Muscle of arm (tissue), 14 donors: ENCODE data around the gene SUSD5. TPM values are rescaled to one million over a fixed set of nuclear protein-coding genes. Genes with fewer than 3 reads are reported as not detected.

Experiments used
- DNase-seq: peaks from one replicate; pipeline ENCODE4 v3.0.0-alpha.2; 2013
- long read RNA-seq, 11 donors: transcript quantifications; one replicate each; lab custom pipeline, GENCODE V29; 2026
- polyA plus RNA-seq, 12 donors: library from polyadenylated mRNA; unstranded; fragments of 120-200 nt; gene quantifications; one replicate each; pipeline ENCODE4 v1.2.1, GENCODE V29; 2013; ENCODE audit not compliant: insufficient read length in 12 of 12

Gene SUSD5
- 1 to 10 TPM in 10 of 12 donors, not detected in 2; 1.1 to 2.2 (median 1.7) TPM for polyA plus RNA-seq
- long read RNA-seq, donor 1, full-length matches to known transcripts, result 1 of 1 reads
- long read RNA-seq, donor 1, partial matches to known transcripts, result 0 of 1 reads
- long read RNA-seq, donor 1, other reads (novel, unspliced or antisense), result 0 of 1 reads
- long read RNA-seq, donor 2, result 0 reads
- long read RNA-seq, donor 3, result 0 reads
- long read RNA-seq, donor 4, result 0 reads
- long read RNA-seq, donor 5, result 0 reads
- long read RNA-seq, donor 6, result 0 reads
- long read RNA-seq, donor 7, full-length matches to known transcripts, result 1 of 1 reads
- long read RNA-seq, donor 7, partial matches to known transcripts, result 0 of 1 reads
- long read RNA-seq, donor 7, other reads (novel, unspliced or antisense), result 0 of 1 reads
- long read RNA-seq, donor 8, result 0 reads
- long read RNA-seq, donor 9, full-length matches to known transcripts, result 1 of 1 reads
- long read RNA-seq, donor 9, partial matches to known transcripts, result 0 of 1 reads
- long read RNA-seq, donor 9, other reads (novel, unspliced or antisense), result 0 of 1 reads
- long read RNA-seq, donor 10, partial matches to known transcripts, result 0 of 1 reads
- long read RNA-seq, donor 10, other reads (novel, unspliced or antisense), result 0 of 1 reads
- long read RNA-seq, donor 11, full-length matches to known transcripts, result 1 of 1 reads
- long read RNA-seq, donor 11, partial matches to known transcripts, result 0 of 1 reads
- long read RNA-seq, donor 11, other reads (novel, unspliced or antisense), result 0 of 1 reads

DNA sequence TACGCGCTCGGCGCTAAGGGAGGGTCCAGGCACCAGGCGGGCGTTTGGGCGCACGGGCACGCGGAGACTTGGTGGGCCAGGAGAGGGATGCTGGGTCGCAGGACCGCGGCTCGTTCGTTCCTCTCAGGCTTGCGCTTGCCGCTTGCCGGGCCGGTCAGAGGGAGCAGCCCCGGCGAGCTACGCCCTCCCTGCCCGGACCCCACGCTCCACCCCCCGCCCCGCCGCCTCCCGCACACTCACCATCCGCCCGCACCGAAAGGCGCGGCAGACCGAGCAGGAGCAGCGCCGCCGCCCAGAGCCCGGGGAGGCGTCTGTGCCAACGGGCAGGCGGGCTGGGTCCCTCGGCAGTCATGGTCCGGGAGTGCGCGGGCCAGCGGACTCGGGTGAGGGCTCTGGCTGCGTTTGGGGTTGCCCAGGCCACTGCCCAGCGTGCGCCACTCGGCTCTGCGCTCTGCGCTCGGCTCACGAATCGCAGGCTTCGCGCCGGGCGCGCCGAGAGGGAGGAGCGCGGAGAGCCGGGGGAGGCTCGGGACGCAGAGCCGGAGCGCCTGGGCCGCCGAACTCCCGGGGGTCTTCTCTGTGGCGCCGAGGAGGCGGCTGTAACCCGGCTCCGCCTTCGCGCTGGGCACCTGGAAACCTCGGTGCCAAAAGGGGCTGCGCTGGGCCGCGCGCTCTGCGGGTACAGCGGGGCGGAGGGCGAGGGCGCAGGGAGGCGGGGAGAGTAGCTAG is at the start of gene SUSD5:
Gene SUSD5, minus strand, starts transcription at position 365 of the 729 bp plus-strand sequence. Its CDS starts 13 bp downstream, at position 352.
- peak; percentile 14 for DNase-seq

DNA sequence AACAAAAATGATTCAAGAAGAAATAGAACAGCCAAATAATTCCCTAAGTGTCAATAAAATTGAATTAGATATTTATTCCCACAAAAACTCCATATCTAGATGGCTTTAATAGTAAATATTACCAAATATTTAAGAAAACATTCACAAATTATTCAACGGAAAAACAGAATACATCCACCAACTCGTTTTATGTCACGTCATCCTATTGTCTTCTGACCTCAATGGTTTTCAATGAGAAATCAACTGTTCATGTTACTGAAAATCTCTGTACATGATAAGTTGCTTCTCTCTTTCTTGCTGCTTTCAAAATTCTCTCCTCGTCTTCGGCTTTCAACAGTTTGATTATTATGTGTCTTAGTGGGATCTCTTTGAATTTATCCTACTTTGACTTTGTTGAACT is 41.5 kb upstream of the SUSD5 start:
- DNase-seq, result no peak

DNA sequence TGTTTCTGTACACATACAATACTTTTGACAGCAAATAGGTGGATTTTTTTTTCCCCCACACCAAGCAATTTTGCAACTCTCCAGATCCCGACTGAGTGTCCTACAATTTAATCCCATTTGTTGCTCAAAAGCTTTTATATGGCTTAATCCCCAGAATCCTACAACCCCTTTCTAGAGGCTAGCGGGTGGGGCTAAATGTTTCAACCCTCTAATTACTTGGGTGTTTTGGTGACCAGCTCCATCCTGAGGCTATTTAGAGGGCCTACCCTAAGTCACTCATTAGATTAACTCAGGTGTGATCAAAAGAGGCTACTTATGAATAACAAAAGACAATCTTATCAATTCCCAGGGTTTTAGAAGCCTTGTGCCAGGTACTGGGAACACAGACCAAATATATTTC is 37.6 kb upstream of the SUSD5 start:
- no peak for DNase-seq

DNA sequence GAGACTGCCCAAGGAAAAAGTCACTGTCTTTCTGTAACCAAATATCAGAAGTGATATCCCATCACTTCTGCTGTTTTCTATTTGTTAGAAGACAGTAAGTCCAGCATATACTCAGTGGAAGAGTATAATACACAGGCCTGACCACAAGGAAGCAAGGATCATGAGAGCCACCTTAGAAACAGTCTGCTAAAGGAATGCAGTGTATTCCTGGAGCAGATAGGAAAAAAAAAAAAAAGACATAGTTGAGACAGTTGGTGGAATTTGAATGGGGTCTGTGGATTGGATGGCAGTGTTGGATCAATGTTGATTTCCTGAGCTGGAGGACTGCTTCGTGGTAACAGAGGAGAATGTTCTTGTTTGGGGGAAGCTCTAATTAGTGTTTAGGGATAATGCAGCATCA is 32.1 kb upstream of the SUSD5 start:
- no peak for DNase-seq

DNA sequence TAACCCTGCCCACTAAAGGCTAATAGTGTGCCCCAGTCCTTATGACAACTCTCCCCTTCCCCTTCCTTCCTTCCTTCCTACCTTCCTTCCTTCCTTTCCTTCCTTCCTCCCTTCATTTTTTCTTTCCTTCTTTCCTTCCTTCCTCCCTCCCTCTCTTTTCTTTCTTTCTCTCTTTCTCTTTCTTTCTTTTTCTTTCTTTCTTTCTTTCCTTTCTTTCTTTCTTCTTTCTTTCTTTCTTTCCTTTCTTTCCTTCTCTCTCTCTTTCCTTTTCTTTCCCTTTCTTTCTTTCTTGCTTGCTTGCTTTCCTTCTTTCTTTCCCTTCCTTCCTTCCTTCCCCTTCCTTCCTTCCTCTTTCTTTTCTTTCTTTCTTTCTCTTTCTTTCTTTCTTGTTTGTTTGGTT is 28.2 kb upstream of the SUSD5 start:
- DNase-seq, result no peak

DNA sequence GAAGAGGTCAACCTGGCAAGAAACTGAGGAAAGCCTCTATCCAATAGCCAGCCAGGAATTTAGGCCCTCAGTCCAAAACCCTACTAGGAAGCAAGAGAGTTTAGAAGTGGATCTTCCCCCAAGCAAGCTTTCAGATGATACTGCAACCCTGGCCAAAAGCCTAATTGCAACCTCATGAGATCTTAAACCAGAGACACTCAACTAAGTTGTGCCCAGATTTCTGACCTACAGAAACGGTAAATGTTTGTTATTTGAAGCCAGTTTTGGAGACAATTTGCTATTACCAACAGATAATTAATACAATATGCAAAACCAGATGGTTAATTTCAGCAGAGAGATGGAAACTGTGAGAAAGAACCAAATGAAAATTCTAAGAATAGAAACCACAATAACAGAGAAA is 21.7 kb upstream of the SUSD5 start:
- DNase-seq, result no peak

DNA sequence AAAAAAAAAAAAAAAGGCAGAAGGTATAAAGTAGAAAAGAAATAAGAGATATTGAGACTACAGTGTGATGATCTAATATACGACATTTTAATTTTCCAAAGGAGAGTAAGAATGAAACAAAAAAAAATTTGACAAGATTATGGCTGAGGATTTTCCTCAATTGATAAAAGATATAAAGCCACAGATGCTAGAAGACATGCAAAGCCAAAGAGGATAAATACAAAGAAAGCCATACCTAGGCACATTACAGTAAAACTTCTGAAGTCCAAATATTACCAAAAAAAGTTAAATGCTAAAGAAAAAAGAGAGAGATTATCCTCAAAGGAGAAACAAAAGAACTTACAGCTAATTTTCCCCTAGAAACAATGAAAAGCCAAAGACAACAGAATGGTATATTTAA is 20.3 kb upstream of the SUSD5 start:
- no peak for DNase-seq

DNA sequence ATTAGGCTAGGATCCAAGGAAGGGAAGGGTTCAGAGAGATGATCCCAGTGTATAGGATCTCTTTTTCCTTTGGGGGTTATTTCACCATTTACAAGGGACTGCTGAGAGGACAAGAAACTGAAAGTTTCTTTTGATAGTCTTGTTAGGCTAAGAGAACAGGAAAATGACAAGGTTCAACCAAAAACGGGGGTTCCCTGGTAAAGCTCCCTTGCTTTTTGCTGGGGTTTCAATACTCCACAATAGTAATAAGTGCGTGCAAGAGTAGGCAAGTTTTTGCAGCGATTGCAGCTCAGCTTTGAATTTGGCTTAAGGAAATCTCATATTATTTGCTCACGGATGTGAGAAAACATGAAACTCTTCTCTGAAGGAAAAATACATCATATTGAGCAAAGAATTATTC is 18.8 kb upstream of the SUSD5 start:
- no peak for DNase-seq

DNA sequence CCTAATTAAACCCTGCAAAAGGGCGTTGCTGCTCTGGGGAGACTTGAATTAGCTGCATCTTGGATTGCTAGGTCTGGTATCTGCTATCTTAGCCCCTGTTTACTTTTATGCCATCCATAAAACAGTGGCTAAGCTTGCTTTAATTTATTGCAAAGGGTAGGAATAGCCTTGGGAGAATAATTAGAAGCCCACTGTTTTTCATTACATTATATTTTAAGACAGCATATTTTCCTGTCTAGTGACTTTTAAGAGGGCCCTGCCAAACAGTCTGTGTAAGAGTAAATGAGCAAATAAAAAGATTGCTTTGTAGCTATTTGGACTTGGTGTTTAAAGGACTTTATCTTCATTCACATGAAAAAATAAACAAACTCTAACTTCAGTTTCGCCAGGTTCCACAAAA is 17.4 kb upstream of the SUSD5 start:
- no peak for DNase-seq

DNA sequence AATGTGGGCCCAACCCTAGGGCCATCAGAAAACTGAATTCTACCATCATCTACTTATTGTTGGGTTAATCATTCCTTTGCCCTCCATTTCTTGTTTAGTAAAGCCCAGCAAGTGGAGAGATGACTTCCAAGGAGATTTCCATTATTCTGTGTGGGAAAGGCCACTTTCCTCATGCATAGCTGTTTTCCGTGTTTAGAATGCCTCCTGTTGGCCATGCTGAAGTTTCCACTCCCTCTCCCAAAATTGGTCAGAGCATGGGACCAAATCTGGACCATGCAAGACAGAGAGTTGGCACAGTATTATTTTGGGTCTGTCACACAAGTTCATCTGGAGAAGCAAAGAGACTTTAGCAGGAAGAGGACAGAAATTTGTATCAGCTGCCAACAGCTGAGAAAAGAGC is 15.3 kb upstream of the SUSD5 start:
- no peak for DNase-seq

DNA sequence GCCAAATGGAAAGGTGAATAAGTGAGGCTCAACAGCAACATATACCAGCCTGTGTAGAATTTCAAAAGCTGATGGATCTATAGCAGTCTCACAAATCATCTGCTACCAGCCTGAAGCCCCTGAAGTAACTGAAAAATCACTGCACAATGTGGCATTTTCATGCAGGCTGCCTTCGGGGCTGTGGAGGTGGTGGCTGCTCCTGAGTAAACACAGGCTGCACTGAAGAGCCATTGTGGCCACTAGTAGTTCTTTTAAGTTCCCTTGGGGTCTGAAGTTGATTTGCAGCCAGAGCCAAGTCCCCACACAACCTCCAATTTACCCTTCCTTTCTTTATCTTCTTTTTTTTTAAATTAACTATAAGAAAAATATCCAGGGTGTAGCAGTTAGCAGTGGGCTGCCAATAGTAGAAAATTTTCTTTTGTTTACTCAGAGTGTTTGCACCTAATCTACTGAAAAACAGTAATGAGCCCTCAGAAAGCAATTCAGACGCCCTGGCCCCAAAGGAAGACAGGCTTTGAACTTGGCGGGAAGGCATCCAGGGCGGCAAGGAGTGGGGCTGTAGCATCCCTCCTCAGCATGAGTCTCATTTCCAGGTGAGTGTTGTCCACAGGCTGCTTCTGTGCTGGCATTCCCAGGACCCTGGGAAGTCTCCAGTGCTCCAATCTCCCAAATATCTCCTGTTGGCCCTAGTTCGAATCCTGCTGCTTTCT is 13.3 kb upstream of the SUSD5 start:
- DNase-seq, result no peak

DNA sequence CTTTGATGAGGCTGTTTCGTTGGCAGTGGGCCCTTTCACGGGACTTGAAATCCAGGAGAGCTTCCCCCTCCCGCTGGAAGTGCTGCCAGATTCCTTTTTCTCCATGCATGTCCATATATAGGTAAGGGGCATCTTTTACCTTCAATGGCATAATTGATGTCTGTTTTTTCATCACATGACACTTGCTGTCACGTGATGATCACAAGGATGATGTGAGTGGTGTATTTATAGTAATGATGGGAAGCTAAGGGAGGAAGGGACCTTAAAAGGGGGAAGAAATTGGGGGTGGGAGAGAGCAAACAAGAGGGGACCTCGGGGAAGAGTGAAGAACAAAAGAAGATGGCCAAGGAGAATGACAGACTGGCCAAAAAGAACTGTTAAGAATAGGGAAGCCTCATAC is 11.3 kb upstream of the SUSD5 start:
- no peak for DNase-seq

DNA sequence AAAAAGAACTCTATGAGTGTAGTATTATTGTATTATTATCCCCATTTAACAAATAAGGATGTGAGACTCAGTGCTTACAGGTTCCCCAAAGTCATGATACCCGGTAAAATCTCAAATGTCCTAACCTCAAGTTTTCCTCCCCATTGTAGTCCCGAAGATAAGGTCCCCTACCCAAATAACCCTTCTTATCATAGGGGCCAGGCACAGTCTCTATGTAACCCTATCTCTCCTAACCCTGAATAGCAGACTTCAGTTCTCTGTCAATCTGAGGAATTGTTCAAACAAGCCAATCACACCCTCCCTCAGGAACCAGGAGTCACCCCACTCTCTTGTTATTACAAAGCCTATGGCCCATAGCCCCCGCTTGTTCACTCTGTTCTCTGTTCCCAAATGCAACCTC is 10.5 kb upstream of the SUSD5 start:
- DNase-seq, result no peak

DNA sequence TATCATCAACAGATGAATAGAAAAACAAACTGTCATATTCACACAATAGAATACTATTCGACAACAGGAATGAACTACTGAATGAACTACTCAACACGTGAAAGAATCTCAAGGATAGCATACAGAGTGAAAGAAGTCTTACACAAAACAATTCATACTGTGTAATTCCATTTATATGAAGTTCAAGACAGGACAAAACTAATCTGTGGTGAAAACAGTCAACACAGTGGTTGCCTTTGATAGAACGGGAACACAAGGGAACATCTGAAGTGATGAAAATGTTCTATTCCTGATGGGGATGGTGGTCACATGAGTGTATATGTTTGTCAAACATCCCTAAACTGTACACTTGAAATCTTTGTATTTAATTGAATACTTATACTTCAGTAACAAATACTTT is 2.6 kb upstream of the SUSD5 start:
- DNase-seq, result no peak

DNA sequence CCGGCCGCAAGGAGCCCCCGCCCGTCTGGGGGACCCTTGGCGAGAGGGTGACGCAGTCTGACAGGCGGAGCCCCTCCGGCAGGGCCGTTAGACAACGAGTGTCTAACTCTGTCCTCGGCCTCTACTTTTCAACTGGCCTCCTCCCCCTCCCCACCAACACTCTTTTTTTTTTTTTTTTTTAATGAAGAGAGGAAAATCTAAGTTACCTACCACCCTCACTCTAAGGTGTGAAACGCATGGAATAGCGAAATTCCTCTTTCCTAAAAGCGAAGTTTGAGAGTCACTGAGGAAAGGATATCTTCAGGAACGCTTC is 521 bp upstream of the SUSD5 start:
- DNase-seq, result no peak

DNA sequence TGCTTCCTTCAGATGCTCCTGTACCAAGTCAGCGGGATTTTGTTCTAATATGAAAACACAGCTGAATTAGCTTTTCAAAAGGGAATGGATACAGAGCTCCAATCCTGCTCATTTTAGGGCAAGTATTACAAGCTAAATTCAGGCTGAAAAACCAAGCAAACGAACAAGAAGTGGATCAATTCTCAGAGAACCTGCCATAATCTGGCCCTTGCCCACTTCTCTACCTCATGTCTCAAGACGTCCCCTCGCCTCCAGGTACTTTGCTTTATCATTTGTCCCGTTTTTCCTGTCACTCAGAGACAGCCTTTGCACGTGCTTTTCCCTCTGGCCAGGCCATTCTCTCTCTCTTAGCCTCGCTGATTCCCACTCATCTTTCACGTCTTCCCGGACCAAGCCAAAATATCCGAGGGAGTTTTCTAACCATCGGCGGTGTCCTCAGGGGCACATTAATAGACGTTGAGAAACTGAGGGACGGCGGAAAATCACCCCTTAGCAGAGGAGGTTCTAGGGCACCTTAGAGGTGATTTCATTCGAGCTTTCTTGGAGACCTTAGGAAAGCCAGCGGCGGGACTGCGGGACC is 654 bp downstream of the SUSD5 start:
- no peak for DNase-seq

DNA sequence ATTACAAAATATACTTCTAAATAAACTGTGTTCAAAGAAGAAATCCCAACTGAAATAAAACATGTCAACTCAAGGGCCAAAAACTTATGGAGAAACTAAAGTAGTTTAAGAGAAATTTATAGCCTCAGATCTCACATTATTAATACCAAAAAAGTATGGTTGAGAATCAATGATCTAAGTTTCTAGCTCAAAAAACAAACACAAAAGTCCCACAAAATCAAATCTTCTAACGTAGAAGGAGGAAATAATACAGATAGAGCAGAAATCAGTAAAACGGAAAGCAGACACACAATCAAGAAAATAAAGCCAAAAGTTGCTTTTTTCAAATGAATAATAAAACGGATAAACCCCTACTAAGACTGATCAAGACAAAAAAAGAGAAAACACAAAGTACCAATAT is 2.9 kb downstream of the SUSD5 start:
- no peak for DNase-seq

DNA sequence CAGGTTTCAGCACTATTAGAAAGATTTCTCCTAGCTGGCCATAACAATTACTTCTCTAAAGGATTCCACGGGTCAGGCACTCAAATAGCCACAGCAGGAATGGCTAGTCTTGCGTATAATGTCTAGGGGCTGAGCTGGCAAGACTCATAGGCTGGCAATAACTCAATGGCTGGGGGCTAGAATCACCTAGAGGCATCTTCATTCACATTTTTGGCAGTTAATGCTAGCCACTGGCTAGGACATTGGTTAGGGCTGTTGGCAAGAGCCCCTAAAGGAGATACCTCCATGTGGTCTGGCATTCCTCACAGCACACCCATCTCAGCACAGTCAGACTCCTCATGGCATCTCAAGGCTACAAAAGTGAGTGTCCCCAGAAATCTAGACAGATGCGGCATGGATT is 6.2 kb downstream of the SUSD5 start:
- DNase-seq, result no peak

DNA sequence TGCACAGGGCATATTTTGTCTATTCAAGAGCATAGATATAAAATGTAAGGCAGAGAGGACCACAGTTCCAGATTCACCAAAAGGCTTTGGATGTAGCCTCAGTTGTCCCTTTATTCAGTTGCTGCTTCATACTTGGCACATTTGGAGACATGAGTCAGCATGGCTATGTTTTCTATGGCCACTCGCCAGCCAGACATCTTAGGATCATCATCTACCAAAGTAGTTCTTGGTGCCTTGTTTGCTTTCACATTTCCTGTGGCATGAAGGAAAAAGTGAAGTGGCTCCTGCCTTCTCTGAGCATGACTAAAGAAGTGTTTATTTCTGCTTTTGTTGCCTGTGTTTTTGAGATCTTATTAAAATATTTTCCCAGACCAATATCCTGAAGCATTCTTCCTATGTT is 7.2 kb downstream of the SUSD5 start:
- DNase-seq, result no peak

DNA sequence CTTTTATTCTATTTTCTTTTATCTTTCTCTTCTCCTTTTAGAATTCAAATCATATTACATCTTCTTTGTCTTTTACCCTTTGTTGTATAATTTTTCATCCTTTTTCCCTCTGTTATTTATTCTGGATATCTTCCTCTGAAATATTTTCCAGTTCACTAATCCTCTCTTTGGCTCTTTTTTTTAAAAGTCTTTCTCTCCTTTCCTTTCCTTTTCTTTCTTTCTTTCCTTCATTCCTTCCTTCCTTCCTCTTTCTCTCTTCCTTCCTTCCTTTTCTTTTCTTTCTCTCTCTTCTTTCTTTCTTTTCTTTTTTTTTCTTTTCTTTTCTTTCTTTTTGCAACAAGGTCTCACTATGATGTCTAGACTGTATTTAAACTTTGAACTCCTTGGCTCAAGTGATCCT is 9.3 kb downstream of the SUSD5 start:
- no peak for DNase-seq

DNA sequence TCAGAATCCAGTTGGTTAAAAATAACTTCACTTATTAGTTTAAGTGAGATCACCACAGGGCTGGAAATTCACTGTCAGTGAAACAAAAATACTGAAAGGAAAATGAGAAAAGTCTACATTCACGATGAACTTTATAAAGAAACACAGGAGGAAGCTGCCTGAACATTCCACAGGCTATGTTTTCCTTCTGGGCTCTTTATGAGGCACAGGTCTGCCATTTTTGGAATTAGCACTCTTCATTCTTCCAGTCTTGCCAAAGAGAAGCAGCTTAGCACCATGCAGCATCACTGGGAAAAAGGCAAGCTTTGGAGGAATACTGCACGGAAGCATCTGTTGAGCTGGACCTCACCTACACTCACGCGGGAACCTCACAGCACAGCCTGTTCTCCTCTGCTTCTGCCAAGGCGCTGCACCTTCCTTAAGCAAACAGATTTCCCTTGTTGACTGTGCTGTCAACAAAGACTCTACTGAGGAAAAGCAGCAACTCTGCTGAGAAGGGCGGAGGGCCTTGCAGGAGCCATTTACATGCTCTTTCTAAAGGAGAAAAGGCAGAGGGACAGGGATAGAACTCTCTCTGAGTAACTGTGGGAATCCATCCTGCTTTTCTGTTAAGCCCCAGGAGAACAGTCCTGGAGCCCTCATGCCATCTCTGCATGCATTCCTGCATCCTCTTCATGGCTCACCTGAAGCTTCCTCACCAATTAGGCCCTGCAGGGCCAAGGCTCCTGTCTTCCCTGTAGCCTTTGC is 15.7 kb downstream of the SUSD5 start:
- no peak for DNase-seq
